Caco-2 (cell line): ENCODE measurements around the gene SARS1. TPM values are rescaled to one million over a fixed set of nuclear protein-coding genes. Genes with fewer than 3 reads are reported as not detected.

Experiments used
- BruUV-seq: library from RNA; stranded (reverse); fragments of 400-500 nt; replicated peaks from 2 replicates; lab custom pipeline; 2021; lab: Mats Ljungman, UMichigan
- CTCF ChIA-PET: fragments of 300-600 bp; sonication (Branson Sonifier 250); formaldehyde crosslinking; loops from one replicate; lab custom pipeline; 2022; ENCODE audit warnings: antibody characterized with exemption; lab: Charles Lee
- POLR2A ChIA-PET: fragments of 300-600 bp; sonication (Branson Sonifier 250); formaldehyde crosslinking; loops from one replicate; lab custom pipeline; 2022; ENCODE audit warnings: antibody characterized with exemption; lab: Charles Lee
- DNase-seq, 2 experiments: peaks; one replicate each; pipeline versions ENCODE4 v3.0.0 to v3.0.0-alpha.2; 2020 to 2022
- H3K27me3 ChIP-seq: replicated peaks from 2 replicates; pipeline ENCODE4 v1.6.0; 2011; ENCODE audit warnings: low read length; ENCODE audit not compliant: control insufficient read depth, insufficient read depth
- H3K36me3 ChIP-seq: 2 replicates; pipeline ENCODE4 v1.5.1; 2011; ENCODE audit warnings: low read length; ENCODE audit not compliant: control insufficient read depth, insufficient read depth
- H3K4me1 ChIP-seq: fragments of 250-450 bp; sonication (Bioruptor Pico); 2 replicates; pipeline ENCODE4 v1.5.1; 2020; ENCODE audit warnings: mild to moderate bottlenecking
- H3K4me3 ChIP-seq: 2 replicates; pipeline ENCODE4 v1.5.1; 2011; ENCODE audit warnings: low read depth, mild to moderate bottlenecking, control low read depth, low read length
- H3K9me3 ChIP-seq: fragments of 250-450 bp; sonication (Bioruptor Pico); 2 replicates; pipeline ENCODE4 v1.5.1; 2020; ENCODE audit warnings: mild to moderate bottlenecking, moderate library complexity
- H3K27ac Mint-ChIP-seq: one replicate; pipeline ENCODE4 v1.8.0; 2022; ENCODE audit warnings: mixed read lengths; ENCODE audit not compliant: unreplicated experiment
- H3K27me3 Mint-ChIP-seq: one replicate; pipeline ENCODE4 v1.8.0; 2022; ENCODE audit warnings: mixed read lengths; ENCODE audit not compliant: insufficient read depth, unreplicated experiment
- H3K36me3 Mint-ChIP-seq: one replicate; pipeline ENCODE4 v1.8.0; 2022; ENCODE audit warnings: mild to moderate bottlenecking, mixed read lengths; ENCODE audit not compliant: insufficient read depth, unreplicated experiment
- H3K4me1 Mint-ChIP-seq: one replicate; pipeline ENCODE4 v1.8.0; 2022; ENCODE audit warnings: low read depth, mixed read lengths; ENCODE audit not compliant: unreplicated experiment
- H3K4me3 Mint-ChIP-seq: one replicate; pipeline ENCODE4 v1.8.0; 2022; ENCODE audit warnings: mild to moderate bottlenecking, moderate library complexity, mixed read lengths; ENCODE audit not compliant: unreplicated experiment
- H3K9me3 Mint-ChIP-seq: one replicate; pipeline ENCODE4 v1.8.0; 2022; ENCODE audit warnings: mixed read lengths; ENCODE audit not compliant: unreplicated experiment
- intact Hi-C: fragments of 100-400 bp; cut with micrococcal nuclease; formaldehyde crosslinking; loops from one replicate; pipeline ENCODE4 v1.10.0; 2022; ENCODE audit not compliant: unreplicated experiment
- total RNA-seq: library from RNA; stranded (reverse); gene quantifications from 2 replicates; pipeline ENCODE4 v1.2.3, GENCODE V29; 2022
- TF ChIP-seq, protein P1 (sequence below), 2 experiments: fragments of 200-600 bp in 1 of 2; IDR thresholded peaks; 1 replicate in 1 of 2; 2 replicates in 1 of 2; pipeline versions ENCODE4 v1.5.1 to v1.8.0; 2011 to 2022; ENCODE audit warnings: antibody characterized with exemption in 1 of 2, control low read depth in 1 of 2, inconsistent platforms in 1 of 2, low read depth in 1 of 2, low read length in 1 of 2, mild to moderate bottlenecking in 1 of 2, moderate library complexity in 1 of 2; ENCODE audit not compliant: insufficient read depth in 1 of 2, severe bottlenecking in 1 of 2, unreplicated experiment in 1 of 2

SARS1 gene
- total RNA-seq, 1 experiment from 2014 or later, result 225 TPM

DNA sequence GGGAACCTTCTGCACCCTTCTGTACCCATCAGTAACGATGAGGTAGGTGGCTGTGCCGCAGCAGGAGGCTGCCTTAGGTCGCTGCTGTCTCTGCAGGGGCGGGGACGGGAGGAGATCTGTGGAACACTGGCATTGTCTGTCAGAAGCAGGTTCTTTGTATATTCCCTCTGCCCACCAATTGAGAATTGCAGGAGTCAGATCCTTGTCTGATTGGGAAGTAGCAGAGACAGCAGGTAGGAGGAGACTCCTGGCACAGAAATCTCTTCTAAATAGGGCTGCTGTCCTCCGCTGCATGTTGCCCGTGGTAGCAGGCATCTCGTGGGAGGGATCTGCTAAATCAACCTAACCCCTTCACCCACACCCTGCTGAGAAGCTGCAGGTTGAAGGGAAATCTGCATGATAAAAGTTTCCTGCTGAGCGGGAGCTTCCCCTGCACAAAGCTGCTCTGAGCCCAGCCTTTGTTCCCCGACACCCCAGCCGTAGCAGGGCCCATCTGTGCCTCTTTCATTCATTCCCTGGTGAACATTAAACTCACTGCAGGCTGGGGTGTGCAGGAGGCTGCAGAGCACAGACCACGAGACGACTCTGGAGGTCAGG is 15.9 kb downstream of the SARS1 start:
- H3K27me3 ChIP-seq, result no peaks in the 10 kb centered on the region
- no peak for DNase-seq
- POLR2A ChIA-PET, result no interaction called here
- Mint-ChIP-seq H3K27ac (no peak overlapping the region), H3K4me1 (no peaks in the 10 kb centered on the region), H3K36me3 (peaks cover 65% of the 10 kb centered on the region), H3K9me3 (no peaks in the 10 kb centered on the region), H3K27me3 (no peaks in the 10 kb centered on the region), H3K4me3 (no peak overlapping the region)
- TF ChIP-seq, protein P1, sequence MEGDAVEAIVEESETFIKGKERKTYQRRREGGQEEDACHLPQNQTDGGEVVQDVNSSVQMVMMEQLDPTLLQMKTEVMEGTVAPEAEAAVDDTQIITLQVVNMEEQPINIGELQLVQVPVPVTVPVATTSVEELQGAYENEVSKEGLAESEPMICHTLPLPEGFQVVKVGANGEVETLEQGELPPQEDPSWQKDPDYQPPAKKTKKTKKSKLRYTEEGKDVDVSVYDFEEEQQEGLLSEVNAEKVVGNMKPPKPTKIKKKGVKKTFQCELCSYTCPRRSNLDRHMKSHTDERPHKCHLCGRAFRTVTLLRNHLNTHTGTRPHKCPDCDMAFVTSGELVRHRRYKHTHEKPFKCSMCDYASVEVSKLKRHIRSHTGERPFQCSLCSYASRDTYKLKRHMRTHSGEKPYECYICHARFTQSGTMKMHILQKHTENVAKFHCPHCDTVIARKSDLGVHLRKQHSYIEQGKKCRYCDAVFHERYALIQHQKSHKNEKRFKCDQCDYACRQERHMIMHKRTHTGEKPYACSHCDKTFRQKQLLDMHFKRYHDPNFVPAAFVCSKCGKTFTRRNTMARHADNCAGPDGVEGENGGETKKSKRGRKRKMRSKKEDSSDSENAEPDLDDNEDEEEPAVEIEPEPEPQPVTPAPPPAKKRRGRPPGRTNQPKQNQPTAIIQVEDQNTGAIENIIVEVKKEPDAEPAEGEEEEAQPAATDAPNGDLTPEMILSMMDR (IDR thresholded peaks at IDR 0.05; ENCODE audit: insufficient read depth in 1 of 2, low read depth in 1 of 2, low read length in 1 of 2, severe bottlenecking in 1 of 2, unreplicated experiment in 1 of 2), result no peak
- H3K4me1 ChIP-seq, result no peaks in the 10 kb centered on the region
- no peaks in the 10 kb centered on the region; the same call in 1 of the 2 replicates for H3K36me3 ChIP-seq
- intact Hi-C loops, result no loop called here
- CTCF ChIA-PET, result no interaction called here
- BruUV-seq, result no TSS peak
- H3K9me3 ChIP-seq, result no peaks in the 10 kb centered on the region
- no peak overlapping the region for H3K4me3 ChIP-seq

- H3K27me3 ChIP-seq, result no peaks in the 10 kb centered on the region
- H3K9me3 Mint-ChIP-seq, result no peaks in the 10 kb centered on the region
- POLR2A ChIA-PET, result no interaction called here
- CTCF ChIA-PET, result no interaction called here
- no peak for DNase-seq
- peaks cover 70% of the 10 kb centered on the region for H3K36me3 Mint-ChIP-seq
- H3K36me3 ChIP-seq, result no peaks in the 10 kb centered on the region; the same call in none of the 2 replicates
- no peaks in the 10 kb centered on the region for H3K4me1 Mint-ChIP-seq
- BruUV-seq, result TSS peak; percentile 14
- no peaks in the 10 kb centered on the region for H3K27me3 Mint-ChIP-seq
- TF ChIP-seq, protein P1 (IDR thresholded peaks at IDR 0.05; ENCODE audit: insufficient read depth in 1 of 2, low read depth in 1 of 2, low read length in 1 of 2, severe bottlenecking in 1 of 2, unreplicated experiment in 1 of 2), result no peak
- no peaks in the 10 kb centered on the region for H3K4me1 ChIP-seq
- H3K27ac Mint-ChIP-seq, result no peak overlapping the region
- no peaks in the 10 kb centered on the region for H3K9me3 ChIP-seq
- no peak overlapping the region for H3K4me3 ChIP-seq
- H3K4me3 Mint-ChIP-seq, result no peak overlapping the region
- intact Hi-C loops, result no loop called here
Observed at GRCh38 chr1:109231066-109231465, 17.3 kb downstream of the SARS1 start.

DNA sequence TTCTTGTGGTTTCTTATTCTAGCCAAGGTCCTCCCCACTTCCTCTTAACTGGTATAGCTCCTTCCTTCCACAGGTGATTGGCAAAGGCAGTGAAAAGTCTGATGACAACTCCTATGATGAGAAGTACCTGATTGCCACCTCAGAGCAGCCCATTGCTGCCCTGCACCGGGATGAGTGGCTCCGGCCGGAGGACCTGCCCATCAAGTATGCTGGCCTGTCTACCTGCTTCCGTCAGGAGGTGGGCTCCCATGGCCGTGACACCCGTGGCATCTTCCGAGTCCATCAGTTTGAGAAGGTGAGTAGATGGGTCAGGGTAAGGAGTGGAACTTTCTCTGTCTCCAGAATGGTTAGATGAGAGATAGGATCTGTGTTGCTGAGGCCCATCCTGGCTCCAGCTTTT is 21.4 kb downstream of the SARS1 start:
- Mint-ChIP-seq H3K9me3 (no peaks in the 10 kb centered on the region), H3K4me3 (no peak overlapping the region), H3K27ac (no peak overlapping the region), H3K4me1 (no peaks in the 10 kb centered on the region), H3K27me3 (no peaks in the 10 kb centered on the region), H3K36me3 (peaks cover 70% of the 10 kb centered on the region)
- Histone ChIP-seq H3K9me3 (no peaks in the 10 kb centered on the region), H3K27me3 (no peaks in the 10 kb centered on the region), H3K36me3 (no peaks in the 10 kb centered on the region; the same call in none of the 2 replicates), H3K4me3 (no peak overlapping the region), H3K4me1 (no peaks in the 10 kb centered on the region)
- TF ChIP-seq, protein P1 (IDR thresholded peaks at IDR 0.05; ENCODE audit: insufficient read depth in 1 of 2, low read depth in 1 of 2, low read length in 1 of 2, severe bottlenecking in 1 of 2, unreplicated experiment in 1 of 2), result no peak
- intact Hi-C loops, result no loop called here
- BruUV-seq, result no TSS peak
- CTCF ChIA-PET, result no interaction called here
- no peak for DNase-seq
- POLR2A ChIA-PET, result no interaction called here
